Right atrium auricular region (tissue), 2 donors: Measurements from ENCODE around the gene MGAT2. TPM values are rescaled to one million over a fixed set of nuclear protein-coding genes. Genes with fewer than 3 reads are reported as not detected.

Experiments
- DNase-seq: peaks from one replicate; pipeline ENCODE4 v3.0.0-alpha.2; 2019; ENCODE audit warnings: low spot score
- H3K27ac ChIP-seq, 2 donors: fragments of 200-600 bp; sonication (generic); 1 replicate in 1 of 2; 2 replicates in 1 of 2; pipeline ENCODE4 v1.5.1; 2016 to 2019
- H3K27me3 ChIP-seq, 2 donors: fragments of 200-600 bp; sonication (generic); one replicate each; pipeline versions ENCODE4 v1.5.1 to v1.6.0; 2017 to 2019
- H3K36me3 ChIP-seq: fragments of 200-600 bp; sonication (generic); one replicate; pipeline ENCODE4 v1.5.1; 2016
- H3K4me1 ChIP-seq, 2 donors: fragments of 200-600 bp; sonication (generic); one replicate each; pipeline versions ENCODE4 v1.5.1 to v1.6.0; 2017 to 2019
- H3K4me3 ChIP-seq, 2 donors: fragments of 200-600 bp; sonication (generic); 1 replicate in 1 of 2; 2 replicates in 1 of 2; pipeline ENCODE4 v1.5.1; 2017 to 2019; ENCODE audit warnings: mild to moderate bottlenecking in 1 of 2, moderate library complexity in 1 of 2
- H3K9me3 ChIP-seq, 2 donors: fragments of 200-600 bp; sonication (generic); one replicate each; pipeline ENCODE4 v1.5.1; 2019
- CTCF ChIP-seq, 2 donors: fragments of 200-600 bp; sonication (generic); IDR thresholded peaks; one replicate each; pipeline ENCODE4 v1.5.1; 2019; ENCODE audit warnings: antibody characterized with exemption in 2 of 2
- total RNA-seq, 2 donors: library from RNA; depleted of rRNA; stranded (reverse); fragments of >200 nt; gene quantifications; one replicate each; pipeline ENCODE4 v1.1.0, GENCODE V29; 2016

Gene MGAT2
- total RNA-seq, 2 donors from 2014 or later, result 15.4 to 22.9 TPM

DNA sequence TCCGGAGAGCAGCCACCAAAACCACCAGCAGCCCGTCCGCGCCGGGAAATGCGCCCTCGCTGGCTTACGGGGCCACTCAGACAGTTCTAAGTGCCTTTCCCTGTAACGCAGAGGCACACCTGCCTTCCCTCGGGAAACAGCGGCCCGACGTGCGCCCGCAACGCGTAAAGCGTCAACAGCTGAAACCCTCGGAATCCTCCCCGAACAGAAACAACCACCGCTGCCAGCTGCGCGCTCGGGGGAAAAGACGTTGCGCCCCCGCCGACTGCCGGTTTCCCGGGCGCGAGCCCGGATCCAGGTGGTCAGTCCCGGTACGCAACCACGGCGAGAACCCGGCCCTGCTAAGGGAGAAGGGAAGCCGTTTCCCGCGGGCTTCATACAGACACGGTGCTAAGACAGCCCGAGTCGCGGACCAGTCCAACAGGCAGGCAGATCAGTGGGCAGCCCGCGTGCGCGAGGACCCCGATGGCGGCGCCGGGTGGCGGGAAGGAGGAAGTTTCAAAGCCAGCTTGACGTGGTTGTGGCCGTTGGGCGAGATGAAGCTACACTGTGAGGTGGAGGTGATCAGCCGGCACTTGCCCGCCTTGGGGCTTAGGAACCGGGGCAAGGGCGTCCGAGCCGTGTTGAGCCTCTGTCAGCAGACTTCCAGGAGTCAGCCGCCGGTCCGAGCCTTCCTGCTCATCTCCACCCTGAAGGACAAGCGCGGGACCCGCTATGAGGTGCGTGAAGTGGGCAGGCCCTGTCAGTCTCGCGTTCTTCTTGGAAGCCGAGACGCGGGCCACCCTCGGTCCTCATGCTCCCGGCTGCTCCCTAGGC lies 21.9 kb upstream of the MGAT2 start, which contains the start of gene LRR1:
TSS of gene LRR1 (plus strand) at position 456 of the 816 bp plus-strand sequence. CDS start at position 537, 81 bp downstream.
- H3K27ac ChIP-seq, result peak within 1 kb of the TSS; percentile 92 to 97
- H3K36me3 ChIP-seq, result no peaks in the 10 kb centered on the region
- H3K9me3 ChIP-seq, result no peaks in the 10 kb centered on the region
- peak; percentile 86 for DNase-seq
- no peaks in the 10 kb centered on the region for H3K27me3 ChIP-seq
- peak in 1 of 2 donors; percentile 15 for TF ChIP-seq CTCF (IDR thresholded peaks at IDR 0.05)
- peaks cover 0 to 25% of the 10 kb centered on the region in 2 donors for H3K4me1 ChIP-seq
- peak within 1 kb of the TSS; percentile 74 to 82 for H3K4me3 ChIP-seq

DNA sequence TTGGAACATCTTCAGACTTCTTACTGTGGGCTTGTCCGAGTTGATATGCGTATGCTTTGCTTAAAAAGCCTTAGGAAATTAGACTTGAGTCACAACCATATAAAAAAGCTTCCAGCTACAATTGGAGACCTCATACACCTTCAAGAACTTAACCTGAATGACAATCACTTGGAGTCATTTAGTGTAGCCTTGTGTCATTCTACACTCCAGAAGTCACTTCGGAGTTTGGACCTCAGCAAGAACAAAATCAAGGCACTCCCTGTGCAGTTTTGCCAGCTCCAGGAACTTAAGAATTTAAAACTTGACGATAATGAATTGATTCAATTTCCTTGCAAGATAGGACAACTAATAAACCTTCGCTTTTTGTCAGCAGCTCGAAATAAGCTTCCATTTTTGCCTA lies 13.0 kb upstream of the MGAT2 start:
- no peaks in the 10 kb centered on the region for H3K4me1 ChIP-seq
- H3K36me3 ChIP-seq, result no peaks in the 10 kb centered on the region
- no peaks in the 10 kb centered on the region for H3K27me3 ChIP-seq
- no peak for DNase-seq
- no peak overlapping the region for H3K27ac ChIP-seq
- H3K9me3 ChIP-seq, result no peaks in the 10 kb centered on the region
- H3K4me3 ChIP-seq, result no peak overlapping the region
- no peak for TF ChIP-seq CTCF (IDR thresholded peaks at IDR 0.05)

DNA sequence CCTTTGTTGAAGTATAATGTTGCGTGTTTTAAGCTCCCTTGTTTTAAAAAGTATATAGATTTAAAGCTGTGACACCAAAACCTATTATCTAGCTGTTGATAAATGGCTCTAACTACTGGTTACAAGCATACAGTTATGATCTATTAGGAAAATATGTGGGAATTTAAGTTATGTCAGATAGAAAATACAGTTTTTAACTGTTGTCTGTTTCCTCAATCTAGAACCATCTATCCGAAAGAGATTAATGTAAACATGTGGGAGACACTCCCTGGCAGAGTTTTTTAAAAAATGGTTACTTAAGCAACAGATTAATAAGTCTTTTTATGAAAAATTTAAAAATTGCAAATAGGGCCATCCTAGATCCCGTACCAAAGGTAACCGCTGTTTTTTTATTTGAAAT lies 8.3 kb upstream of the MGAT2 start:
- Histone ChIP-seq H3K27me3 (no peaks in the 10 kb centered on the region), H3K4me3 (no peak overlapping the region), H3K27ac (no peak overlapping the region), H3K4me1 (no peaks in the 10 kb centered on the region), H3K36me3 (no peaks in the 10 kb centered on the region), H3K9me3 (no peaks in the 10 kb centered on the region)
- TF ChIP-seq CTCF (IDR thresholded peaks at IDR 0.05), result no peak
- DNase-seq, result no peak

GRCh38 chr14:49612671-49613070 lies 7.9 kb upstream of the MGAT2 start:
- Histone ChIP-seq H3K36me3 (peaks cover 3% of the 10 kb centered on the region), H3K27ac (no peak overlapping the region), H3K4me1 (no peaks in the 10 kb centered on the region), H3K27me3 (no peaks in the 10 kb centered on the region), H3K4me3 (no peak overlapping the region), H3K9me3 (no peaks in the 10 kb centered on the region)
- TF ChIP-seq CTCF (IDR thresholded peaks at IDR 0.05), result no peak
- DNase-seq, result no peak

- no peak overlapping the region for H3K4me3 ChIP-seq
- no peak for TF ChIP-seq CTCF (IDR thresholded peaks at IDR 0.05)
- H3K36me3 ChIP-seq, result peaks cover 16% of the 10 kb centered on the region
- H3K9me3 ChIP-seq, result no peaks in the 10 kb centered on the region
- no peak overlapping the region for H3K27ac ChIP-seq
- DNase-seq, result no peak
- H3K27me3 ChIP-seq, result no peaks in the 10 kb centered on the region
- H3K4me1 ChIP-seq, result peaks cover 0 to 6% of the 10 kb centered on the region in 2 donors
These were observed 6.4 kb upstream of the MGAT2 start for GRCh38 chr14:49614196-49614595.
